SU-DHL-6 (cell line): ENCODE measurements around the gene EFNB1.

Experiments
- H2AFZ ChIP-seq: fragments of 200-600 bp; sonication (generic); 2 replicates; pipeline ENCODE4 v1.6.1; 2014; ENCODE audit warnings: low read depth, mild to moderate bottlenecking, moderate library complexity, mixed read lengths, antibody characterized with exemption, low read length; ENCODE audit not compliant: severe bottlenecking
- H3F3A ChIP-seq: fragments of 200-600 bp; shearing (Covaris generic); 2 replicates; pipeline ENCODE4 v1.6.0; 2016; ENCODE audit warnings: antibody characterized with exemption, mild to moderate bottlenecking; ENCODE audit not compliant: insufficient read depth
- H3K27ac ChIP-seq: fragments of 200-600 bp; sonication (generic); 2 replicates; pipeline ENCODE4 v1.5.1; 2016; ENCODE audit warnings: low read depth, mild to moderate bottlenecking, low read length, moderate library complexity, mixed read lengths
- H3K27me3 ChIP-seq: fragments of 200-600 bp; sonication (generic), shearing (Covaris generic); 2 replicates; pipeline ENCODE4 v1.6.0; 2014; ENCODE audit warnings: mild to moderate bottlenecking, low read length
- H3K36me3 ChIP-seq: fragments of 200-600 bp; sonication (generic); 2 replicates; pipeline ENCODE4 v1.6.1; 2014; ENCODE audit warnings: mild to moderate bottlenecking, low read length, mixed read lengths
- H3K4me2 ChIP-seq: fragments of 300-600, 200-600 bp; shearing (Covaris generic), sonication (generic); 2 replicates; pipeline ENCODE4 v1.6.0; 2014; ENCODE audit warnings: low read length, low read depth, mild to moderate bottlenecking; ENCODE audit not compliant: poor library complexity, severe bottlenecking
- H3K4me3 ChIP-seq: fragments of 200-600 bp; sonication (generic); 2 replicates; pipeline ENCODE4 v1.5.1; 2014; ENCODE audit warnings: antibody characterized with exemption, low read length, mild to moderate bottlenecking, mixed read lengths; ENCODE audit not compliant: insufficient read depth, poor library complexity, severe bottlenecking
- H3K79me2 ChIP-seq: fragments of 200-600 bp; sonication (generic); 2 replicates; pipeline ENCODE4 v1.6.1; 2014; ENCODE audit warnings: mild to moderate bottlenecking, low read length, moderate library complexity; ENCODE audit not compliant: insufficient read depth
- H3K9ac ChIP-seq: fragments of 200-600 bp; sonication (generic); 2 replicates; pipeline ENCODE4 v1.7.0; 2014; ENCODE audit warnings: mild to moderate bottlenecking, low read length
- H3K9me2 ChIP-seq: fragments of 200-600 bp; sonication (generic); replicated peaks from 2 replicates; pipeline ENCODE4 v1.6.1; 2014; ENCODE audit warnings: low read length; ENCODE audit not compliant: insufficient read depth
- H3K9me3 ChIP-seq: fragments of 200-600 bp; sonication (generic); 2 replicates; pipeline ENCODE4 v1.6.1; 2014; ENCODE audit warnings: low read length, mixed read lengths; ENCODE audit not compliant: insufficient read depth
- H4K20me1 ChIP-seq: fragments of 200-600 bp; sonication (generic); 2 replicates; pipeline ENCODE4 v1.6.1; 2014; ENCODE audit warnings: low read depth, mild to moderate bottlenecking, antibody characterized with exemption, low read length, moderate library complexity, mixed read lengths
- CTCF ChIP-seq: fragments of 200-600 bp; sonication (generic); IDR thresholded peaks from one replicate; pipeline ENCODE4 v1.5.1; 2017; ENCODE audit warnings: antibody characterized with exemption, mild to moderate bottlenecking, low read length, moderate library complexity; ENCODE audit not compliant: insufficient read depth, poor library complexity, severe bottlenecking
- EZH2phosphoT487 ChIP-seq: fragments of 200-600 bp; sonication (generic), shearing (Covaris generic); conservative IDR thresholded peaks from 2 replicates; pipeline ENCODE4 v1.6.1; 2018; ENCODE audit warnings: mild to moderate bottlenecking, antibody characterized with exemption, low read length, moderate library complexity, mixed read lengths

EFNB1 gene

GRCh38 chrX:68874076-68874475 lies 45.3 kb downstream of the EFNB1 start:
- TF ChIP-seq EZH2phosphoT487 (no peak), CTCF (no peak)
- H3K27ac ChIP-seq = no peak overlapping the region

DNA sequence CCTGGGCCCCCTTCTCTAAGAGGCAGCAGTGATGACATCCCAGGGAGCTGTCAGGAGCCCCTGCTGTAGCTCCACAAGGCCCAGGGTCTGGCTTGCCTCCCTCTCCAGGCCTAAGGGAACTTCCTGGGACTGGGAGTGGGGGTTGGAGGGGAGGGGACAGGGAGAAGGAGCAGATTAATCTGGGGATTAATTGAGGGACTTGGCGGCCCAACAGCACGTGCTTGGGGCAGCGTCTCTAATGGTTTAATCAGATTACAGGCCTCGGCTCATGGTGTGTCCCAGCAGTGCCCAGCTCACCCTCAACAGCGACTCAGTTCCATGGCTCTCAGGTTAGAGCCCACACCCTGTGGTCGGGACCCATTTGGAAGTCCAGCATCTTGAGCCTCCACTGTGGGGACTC lies 47.9 kb downstream of the EFNB1 start:
- no peak for TF ChIP-seq CTCF
- TF ChIP-seq EZH2phosphoT487 = no peak
- no peaks in the 10 kb centered on the region for H3F3A ChIP-seq
- H3K27ac ChIP-seq = no peak overlapping the region
- no peak overlapping the region for H3K9ac ChIP-seq
- no peak overlapping the region for H3K4me3 ChIP-seq
- H3K9me3 ChIP-seq = no peaks in the 10 kb centered on the region
- H4K20me1 ChIP-seq = no peaks in the 10 kb centered on the region
- no peak overlapping the region for H3K4me2 ChIP-seq
- no peaks in the 10 kb centered on the region for H3K36me3 ChIP-seq
- no peak overlapping the region for H2AFZ ChIP-seq
- no peaks in the 10 kb centered on the region for H3K9me2 ChIP-seq
- no peaks in the 10 kb centered on the region for H3K27me3 ChIP-seq
- H3K79me2 ChIP-seq = no peaks in the 10 kb centered on the region

More at GRCh38 chrX:68874076-68874475, 45.3 kb downstream of the EFNB1 start:
- Histone ChIP-seq H3K4me3 (no peak overlapping the region), H3K27me3 (no peaks in the 10 kb centered on the region), H2AFZ (no peak overlapping the region), H3K9me2 (no peaks in the 10 kb centered on the region), H3F3A (no peaks in the 10 kb centered on the region), H3K36me3 (no peaks in the 10 kb centered on the region), H3K9ac (no peak overlapping the region), H4K20me1 (no peaks in the 10 kb centered on the region), H3K4me2 (no peak overlapping the region), H3K9me3 (no peaks in the 10 kb centered on the region), H3K79me2 (no peaks in the 10 kb centered on the region)

DNA sequence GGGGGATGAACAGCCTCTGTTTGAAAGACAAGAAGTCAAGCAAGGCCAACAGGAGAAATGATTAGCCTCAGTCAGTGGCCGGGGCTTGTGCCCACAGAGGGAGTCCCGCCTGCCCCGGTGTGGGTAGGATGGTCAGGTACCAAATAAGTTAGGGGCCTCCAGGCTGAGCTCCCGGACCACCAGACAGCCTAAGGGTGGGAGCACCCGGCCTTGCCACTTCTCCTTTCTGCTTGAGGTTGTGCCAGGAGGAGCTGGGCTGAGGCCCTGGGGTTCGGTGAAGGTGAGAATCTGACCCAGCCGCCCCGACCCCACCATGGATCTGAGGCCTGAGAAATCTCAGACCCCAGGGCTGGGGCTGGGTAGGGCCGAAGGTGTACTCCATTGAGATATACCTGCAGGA lies 48.8 kb downstream of the EFNB1 start:
- no peak overlapping the region for H3K9ac ChIP-seq
- H3K27me3 ChIP-seq = no peaks in the 10 kb centered on the region

More for the DNA sequence above, 48.8 kb downstream of the EFNB1 start:
- no peak overlapping the region for H3K27ac ChIP-seq
- TF ChIP-seq CTCF (no peak), EZH2phosphoT487 (no peak)
- no peaks in the 10 kb centered on the region for H4K20me1 ChIP-seq
- no peak overlapping the region for H3K4me2 ChIP-seq
- no peaks in the 10 kb centered on the region for H3F3A ChIP-seq
- H3K79me2 ChIP-seq = no peaks in the 10 kb centered on the region
- no peaks in the 10 kb centered on the region for H3K9me2 ChIP-seq
- H2AFZ ChIP-seq = no peak overlapping the region
- no peak overlapping the region for H3K4me3 ChIP-seq
- H3K36me3 ChIP-seq = no peaks in the 10 kb centered on the region
- H3K9me3 ChIP-seq = no peaks in the 10 kb centered on the region
